Activated CD8-positive, alpha-beta T cell treated with anti-CD3 and anti-CD28 coated beads for 36 hours (primary cell): ENCODE measurements around the gene OGN. TPM values are rescaled to one million over a fixed set of nuclear protein-coding genes. Genes with fewer than 3 reads are reported as not detected.
A peak's percentile ranks its signal among the peaks of the same experiment; 100 is the strongest.

Experiments used
- ATAC-seq: fragments of 200-7000 bp; cut with Tn5 transposase; one replicate; pipeline ENCODE4 v1.10.0; 2021; ENCODE audit warnings: mild to moderate bottlenecking, moderate library complexity
- CTCF ChIA-PET: fragments of 350-600 bp; sonication (Branson Sonifier 250); formaldehyde crosslinking; loops from one replicate; lab custom pipeline; 2021; ENCODE audit warnings: antibody characterized with exemption; lab: Charles Lee
- POLR2A ChIA-PET: fragments of 350-600 bp; sonication (Branson Sonifier 250); formaldehyde crosslinking; loops from one replicate; lab custom pipeline; 2021; ENCODE audit warnings: antibody characterized with exemption; lab: Charles Lee
- DNase-seq: peaks from one replicate; pipeline ENCODE4 v3.0.0-alpha.2; 2020
- H3K27ac Mint-ChIP-seq: one replicate; pipeline ENCODE4 v1.8.0; 2021; ENCODE audit warnings: mild to moderate bottlenecking, mixed read lengths
- H3K27me3 Mint-ChIP-seq: one replicate; pipeline ENCODE4 v1.8.0; 2021; ENCODE audit warnings: mixed read lengths
- H3K36me3 Mint-ChIP-seq: one replicate; pipeline ENCODE4 v1.8.0; 2021; ENCODE audit warnings: low read depth, mixed read lengths
- H3K4me1 Mint-ChIP-seq: one replicate; pipeline ENCODE4 v1.8.0; 2021; ENCODE audit warnings: low read depth, mixed read lengths
- H3K4me3 Mint-ChIP-seq: one replicate; pipeline ENCODE4 v1.8.0; 2021; ENCODE audit warnings: mild to moderate bottlenecking, moderate library complexity, mixed read lengths
- H3K9me3 Mint-ChIP-seq: one replicate; pipeline ENCODE4 v1.8.0; 2021; ENCODE audit warnings: mixed read lengths
- CTCF ChIP-seq: fragments of 200-600 bp; IDR thresholded peaks from one replicate; pipeline ENCODE4 v1.8.0; 2022; ENCODE audit warnings: antibody characterized with exemption, mild to moderate bottlenecking
- intact Hi-C: fragments of 100-400 bp; cut with micrococcal nuclease; formaldehyde crosslinking; loops from one replicate; pipeline ENCODE4 v1.10.0; 2022
- total RNA-seq, 2 experiments: library from RNA; stranded (reverse); gene quantifications; one replicate each; pipeline ENCODE4 v1.2.3, GENCODE V29; 2021

The OGN gene
- total RNA-seq, 2 experiments from 2014 or later, result not detected

- ChIA-PET POLR2A (no interaction called here), CTCF (no interaction called here)
- intact Hi-C loops, result loop anchor here (10.0 kb wide), 1 partner anchor 115 kb away; the partner anchor contains the start of genes CENPP and NOL8
- no peaks in the 10 kb centered on the region for H3K36me3 Mint-ChIP-seq
- no peaks in the 10 kb centered on the region for H3K27me3 Mint-ChIP-seq
- peaks cover 8% of the 10 kb centered on the region for H3K4me1 Mint-ChIP-seq
- no peak overlapping the region for H3K4me3 Mint-ChIP-seq
- no peaks in the 10 kb centered on the region for H3K9me3 Mint-ChIP-seq
- no peak overlapping the region for H3K27ac Mint-ChIP-seq
- no peak for TF ChIP-seq CTCF
- DNase-seq (no peak), ATAC-seq (no peak)
These were observed 35.8 kb upstream of the OGN start for GRCh38 chr9:92439921-92440750.

GRCh38 chr9:92438900-92439526, 34.6 kb upstream of the OGN start:
- Mint-ChIP-seq H3K4me3 (no peak overlapping the region), H3K27me3 (no peaks in the 10 kb centered on the region), H3K36me3 (no peaks in the 10 kb centered on the region), H3K4me1 (peaks cover 8% of the 10 kb centered on the region), H3K9me3 (no peaks in the 10 kb centered on the region), H3K27ac (no peak overlapping the region)
- ChIA-PET CTCF (interaction anchor here (1.4 kb wide), 1 partner anchor 299 kb away, joined by 9 read pairs; no protein-coding TSS in a partner anchor), POLR2A (interaction anchor here (0.5 kb wide), 1 partner anchor 41 kb away, joined by 3 read pairs; no protein-coding TSS in a partner anchor)
- intact Hi-C loops, result no loop called here
- DNase-seq (no peak), ATAC-seq (no peak)
- peak; percentile 28 for TF ChIP-seq CTCF

- no peak overlapping the region for H3K27ac Mint-ChIP-seq
- ChIA-PET POLR2A (no interaction called here), CTCF (no interaction called here)
- no peak overlapping the region for H3K4me3 Mint-ChIP-seq
- TF ChIP-seq CTCF, result no peak
- no peaks in the 10 kb centered on the region for H3K27me3 Mint-ChIP-seq
- H3K4me1 Mint-ChIP-seq, result peaks cover 4% of the 10 kb centered on the region
- no peak for ATAC-seq
- intact Hi-C loops, result no loop called here
- H3K36me3 Mint-ChIP-seq, result peaks cover 1% of the 10 kb centered on the region
- DNase-seq, result no peak
- H3K9me3 Mint-ChIP-seq, result no peaks in the 10 kb centered on the region
These were observed 30.9 kb upstream of the OGN start for GRCh38 chr9:92435263-92435662.

GRCh38 chr9:92432972-92433548, 28.7 kb upstream of the OGN start:
- H3K27ac Mint-ChIP-seq, result no peak overlapping the region
- ChIA-PET POLR2A (no interaction called here), CTCF (no interaction called here)
- no peaks in the 10 kb centered on the region for H3K27me3 Mint-ChIP-seq
- ATAC-seq (no peak), DNase-seq (no peak)
- H3K9me3 Mint-ChIP-seq, result no peaks in the 10 kb centered on the region
- H3K4me3 Mint-ChIP-seq, result no peak overlapping the region
- H3K4me1 Mint-ChIP-seq, result no peaks in the 10 kb centered on the region
- intact Hi-C loops, result no loop called here
- TF ChIP-seq CTCF, result no peak
- H3K36me3 Mint-ChIP-seq, result peaks cover 1% of the 10 kb centered on the region

GRCh38 chr9:92432350-92432749, 28.0 kb upstream of the OGN start:
- no peak overlapping the region for H3K27ac Mint-ChIP-seq
- H3K4me1 Mint-ChIP-seq, result no peaks in the 10 kb centered on the region
- ATAC-seq (no peak), DNase-seq (no peak)
- peaks cover 1% of the 10 kb centered on the region for H3K36me3 Mint-ChIP-seq
- intact Hi-C loops, result no loop called here
- ChIA-PET POLR2A (no interaction called here), CTCF (no interaction called here)
- TF ChIP-seq CTCF, result no peak
- no peaks in the 10 kb centered on the region for H3K27me3 Mint-ChIP-seq
- H3K9me3 Mint-ChIP-seq, result no peaks in the 10 kb centered on the region
- no peak overlapping the region for H3K4me3 Mint-ChIP-seq
